ENCODE data around the gene GALM. TPM values are rescaled to one million over a fixed set of nuclear protein-coding genes. Genes with fewer than 3 reads are reported as not detected.
"Not testable (repeated sequence)": the region's sequence is repeated elsewhere in the genome, so short reads cannot be mapped to it uniquely, and the experiment has no call there.

Gene GALM
- total RNA-seq, 1 experiment from 2014 or later: 3.8 TPM

DNA sequence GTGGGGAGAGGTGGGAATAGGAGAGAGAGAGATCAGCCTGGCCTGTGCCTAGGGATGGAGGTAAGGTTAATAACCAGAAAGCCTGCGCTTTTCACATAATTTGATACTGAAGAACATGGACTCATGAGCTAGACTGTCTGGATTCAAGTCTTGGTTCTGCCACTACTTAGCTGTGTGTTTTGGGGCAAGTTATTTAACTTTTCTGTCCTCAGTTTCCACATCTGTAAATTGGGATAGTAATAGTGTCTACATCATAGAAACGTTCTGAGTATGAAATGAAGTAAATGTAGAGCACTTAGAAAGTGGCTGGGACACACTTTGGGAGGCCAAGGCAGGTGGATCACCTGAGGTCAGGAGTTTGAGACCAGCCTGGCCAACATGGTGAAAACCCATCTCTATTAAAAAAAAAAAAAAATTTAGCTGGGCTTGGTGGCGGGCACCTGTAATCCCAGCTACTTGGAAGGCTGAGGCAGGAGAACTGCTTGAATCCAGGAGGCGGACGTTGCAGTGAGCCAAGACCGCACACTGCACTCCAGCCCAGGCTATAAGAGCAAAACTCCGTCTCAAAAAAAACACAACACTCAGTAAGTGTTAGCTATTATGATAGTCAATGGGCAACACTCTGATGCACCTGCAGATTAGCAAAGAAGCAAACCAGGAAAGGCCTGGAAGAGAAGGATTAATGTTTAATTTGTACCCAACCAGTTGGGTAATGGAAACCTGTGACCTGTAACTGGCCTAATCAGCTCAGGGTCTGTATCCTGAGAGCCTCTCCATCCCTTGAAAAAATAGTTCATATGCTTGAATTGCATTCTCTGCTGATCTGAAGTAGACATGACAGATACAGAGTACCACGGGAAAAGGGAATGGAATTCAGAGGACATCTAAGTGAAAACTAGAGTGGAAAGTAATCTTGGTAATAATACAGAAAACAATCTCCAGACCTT lies 6.8 kb downstream of the GALM start:
- no peak for DNase-seq (ENCODE audit: extremely low read depth, low read depth)

DNA sequence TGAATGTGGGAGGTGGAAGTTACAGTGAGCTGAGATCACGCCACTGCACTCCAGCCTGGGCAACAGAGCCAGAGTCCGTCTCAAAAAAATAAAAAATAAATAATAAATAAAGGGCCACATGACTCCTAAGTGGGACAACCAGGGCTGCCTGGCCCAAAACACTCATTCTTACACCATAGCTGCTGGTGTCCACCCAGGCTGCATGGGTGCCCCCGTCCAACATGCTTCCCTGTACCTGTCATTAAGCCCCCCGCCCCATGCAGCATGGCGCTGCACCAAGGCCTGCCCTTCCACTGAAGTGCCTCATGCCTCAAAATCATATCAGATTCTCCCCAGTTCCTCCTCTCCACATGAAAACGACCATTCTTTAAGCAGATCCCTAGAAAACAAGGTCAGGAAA lies 10.8 kb downstream of the GALM start:
- no peak for DNase-seq (ENCODE audit: extremely low read depth, low read depth)

DNA sequence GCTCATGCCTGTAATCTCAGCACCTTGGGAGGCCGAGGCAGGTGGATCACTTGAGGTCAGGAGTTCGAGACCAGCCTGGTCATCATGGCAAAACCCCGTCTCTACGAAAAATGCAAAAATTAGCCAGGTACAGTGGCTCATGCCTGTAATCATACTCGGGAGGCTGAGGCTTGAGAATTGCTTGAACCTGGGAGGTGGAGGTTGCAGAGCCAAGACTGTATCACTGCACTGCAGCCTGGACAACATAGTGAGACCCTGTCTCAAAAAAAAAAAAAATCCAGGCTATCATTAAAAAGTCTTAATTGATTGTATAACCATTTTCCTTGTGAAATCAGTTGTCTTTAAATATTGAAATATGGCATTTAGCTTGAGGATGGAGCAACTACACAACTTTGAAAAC lies 15.0 kb downstream of the GALM start:
- not testable (repeated sequence) for DNase-seq (ENCODE audit: extremely low read depth, low read depth)

DNA sequence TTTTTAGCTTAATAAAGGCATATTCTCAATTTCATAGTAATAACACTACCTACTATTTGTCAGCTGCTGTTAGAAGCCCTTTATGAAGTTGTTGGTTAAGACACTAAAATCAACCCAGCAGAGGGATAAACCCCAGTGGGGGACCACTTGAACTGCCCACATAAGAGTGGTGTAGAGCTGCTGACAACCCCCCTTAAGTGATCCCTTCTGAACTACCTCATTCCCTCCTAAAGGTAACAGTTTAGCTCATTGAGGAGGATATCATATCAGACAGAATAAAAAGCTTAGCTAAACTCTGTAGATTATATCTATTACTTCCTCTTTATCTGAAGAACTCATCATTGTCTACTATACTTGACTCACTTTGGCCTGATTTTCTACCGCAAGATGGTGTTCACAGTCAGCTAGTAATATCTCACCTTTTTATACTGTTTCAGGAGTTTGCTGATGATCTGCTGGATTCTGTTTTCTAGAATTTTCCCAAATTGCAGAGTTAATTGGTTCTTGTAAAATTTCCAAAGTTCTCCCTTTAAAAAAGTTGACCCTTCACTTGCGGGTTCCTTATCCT lies 16.2 kb downstream of the GALM start:
- DNase-seq (ENCODE audit: extremely low read depth, low read depth): no peak

DNA sequence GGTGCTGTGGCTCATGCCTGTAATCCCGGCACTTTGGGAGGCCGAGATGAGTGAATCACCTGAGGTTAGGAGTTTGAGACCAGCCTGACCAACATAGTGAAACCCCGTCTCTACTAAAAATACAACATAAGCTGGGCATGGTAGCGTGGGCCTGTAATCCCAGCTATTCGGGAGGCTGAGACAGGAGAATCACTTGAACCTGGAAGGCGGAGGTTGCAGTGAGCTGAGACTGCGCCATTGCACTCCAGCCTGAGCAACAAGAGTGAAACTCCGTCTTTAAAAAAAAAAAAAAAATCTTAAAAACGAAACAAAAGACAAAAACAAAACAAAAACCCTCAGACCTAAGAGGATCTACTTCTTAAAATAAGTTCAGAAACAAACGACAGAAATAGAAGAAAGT lies 16.7 kb downstream of the GALM start:
- DNase-seq (ENCODE audit: extremely low read depth, low read depth): not testable (repeated sequence)

DNA sequence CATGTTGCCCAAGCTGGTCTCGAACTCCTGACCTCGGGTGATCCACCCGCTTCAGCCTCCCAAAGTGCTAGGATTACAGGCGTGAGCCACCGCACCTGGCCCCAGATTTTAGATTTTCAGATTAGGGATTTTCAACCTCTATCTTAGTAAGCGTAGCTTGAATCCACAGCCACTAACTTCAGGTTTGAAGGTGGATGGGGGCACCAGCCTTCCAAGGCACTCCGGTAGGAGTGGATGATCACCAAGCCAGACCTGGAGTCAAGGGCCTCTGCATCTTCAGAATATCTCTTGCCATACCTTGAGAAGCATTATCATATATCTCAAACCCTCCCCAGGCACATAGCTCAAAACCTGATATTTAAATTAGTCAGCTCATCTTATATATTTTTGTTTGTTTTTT lies 17.9 kb downstream of the GALM start:
- DNase-seq (ENCODE audit: extremely low read depth, low read depth): no peak

DNA sequence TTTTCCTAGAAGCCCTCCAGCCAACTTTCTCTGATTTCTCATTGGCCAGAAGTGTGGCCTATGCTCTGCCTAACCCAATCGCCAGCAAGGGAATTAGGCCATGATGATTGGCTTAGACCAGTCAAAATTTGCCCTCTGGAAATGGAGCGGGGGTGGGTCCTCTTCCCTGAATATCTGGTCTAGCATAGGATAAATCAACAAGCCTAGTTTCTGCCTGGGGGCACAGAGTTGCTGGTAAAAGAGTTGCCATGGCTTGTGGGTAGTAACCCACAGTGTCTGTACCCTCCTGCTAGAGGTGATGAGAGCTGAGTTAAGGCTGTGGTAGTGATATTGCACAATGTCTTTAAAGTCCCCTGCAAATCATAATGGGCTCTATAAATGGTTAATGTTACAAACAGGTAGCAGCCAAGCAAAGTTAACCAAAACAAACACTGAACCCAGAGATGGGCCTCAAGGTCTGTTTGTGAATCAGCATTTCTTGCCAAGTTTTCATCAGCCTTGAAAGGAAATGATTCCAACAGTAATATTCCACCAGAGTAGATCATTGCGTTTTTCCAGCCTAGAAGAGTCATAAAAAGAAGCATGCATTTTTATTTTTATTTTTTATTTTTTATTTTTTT lies 19.3 kb downstream of the GALM start:
- no peak for DNase-seq (ENCODE audit: extremely low read depth, low read depth)

DNA sequence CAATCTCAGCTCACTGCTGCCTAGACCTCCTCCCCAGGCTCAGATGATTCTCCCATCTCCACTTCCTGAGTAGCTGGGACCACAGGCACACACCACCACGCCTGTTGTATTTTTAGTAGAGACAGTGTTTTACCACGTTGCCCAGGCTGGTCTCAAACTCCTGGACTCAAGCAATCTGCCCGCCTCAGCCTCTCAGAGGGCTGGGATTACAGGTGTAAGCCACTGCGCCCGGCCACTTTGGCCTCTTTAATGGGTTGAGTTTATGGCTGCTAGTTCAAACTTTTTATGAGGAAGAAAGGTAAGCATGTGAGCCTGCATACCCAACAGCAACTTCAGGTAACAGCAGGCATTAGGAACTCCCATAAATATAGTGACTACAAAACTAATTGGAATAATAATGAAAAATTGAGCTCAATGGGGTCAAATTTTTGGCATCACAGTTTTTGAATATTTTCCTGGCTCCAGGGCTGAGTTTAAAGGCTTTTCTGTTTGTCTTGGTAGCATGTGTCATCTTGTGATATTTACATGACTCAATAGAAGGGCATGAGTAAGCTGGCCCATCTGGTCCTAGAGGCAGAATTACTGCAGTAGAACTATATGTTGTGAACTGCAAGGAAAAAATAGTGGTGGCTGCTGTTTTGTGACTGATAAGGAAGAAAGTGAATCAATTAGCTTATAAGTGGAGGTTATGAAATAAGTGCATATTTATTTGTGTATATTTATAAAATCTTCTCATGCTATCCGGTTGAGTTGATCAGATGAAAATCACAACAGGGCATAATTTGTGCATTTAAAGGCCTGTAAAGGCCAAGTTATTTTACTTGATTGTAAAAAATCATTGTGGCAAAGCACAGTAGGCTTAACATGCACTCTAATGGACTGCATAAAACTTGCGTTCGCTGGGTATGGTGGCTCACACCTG lies 24.8 kb downstream of the GALM start:
- DNase-seq (ENCODE audit: extremely low read depth, low read depth): peak; percentile 61

DNA sequence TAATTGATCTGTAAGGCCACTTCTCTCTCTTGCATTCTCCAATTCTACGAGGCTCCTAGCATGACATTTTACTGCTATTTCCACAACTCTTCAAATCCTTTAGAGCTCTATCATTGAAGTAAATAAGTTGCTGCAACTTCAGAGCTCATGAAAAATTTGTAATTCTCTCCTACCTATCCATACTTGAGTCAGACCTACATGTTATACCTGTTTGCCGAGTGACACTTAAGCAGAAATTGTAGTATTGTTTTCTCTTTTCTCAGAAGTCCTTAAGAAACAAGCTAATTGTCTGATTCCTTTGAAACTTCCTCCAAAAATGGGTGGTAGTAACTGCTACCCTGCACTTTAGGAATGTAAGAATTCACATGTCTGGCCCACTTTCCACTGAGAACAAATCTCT lies 26.1 kb downstream of the GALM start:
- DNase-seq (ENCODE audit: extremely low read depth, low read depth): no peak

DNA sequence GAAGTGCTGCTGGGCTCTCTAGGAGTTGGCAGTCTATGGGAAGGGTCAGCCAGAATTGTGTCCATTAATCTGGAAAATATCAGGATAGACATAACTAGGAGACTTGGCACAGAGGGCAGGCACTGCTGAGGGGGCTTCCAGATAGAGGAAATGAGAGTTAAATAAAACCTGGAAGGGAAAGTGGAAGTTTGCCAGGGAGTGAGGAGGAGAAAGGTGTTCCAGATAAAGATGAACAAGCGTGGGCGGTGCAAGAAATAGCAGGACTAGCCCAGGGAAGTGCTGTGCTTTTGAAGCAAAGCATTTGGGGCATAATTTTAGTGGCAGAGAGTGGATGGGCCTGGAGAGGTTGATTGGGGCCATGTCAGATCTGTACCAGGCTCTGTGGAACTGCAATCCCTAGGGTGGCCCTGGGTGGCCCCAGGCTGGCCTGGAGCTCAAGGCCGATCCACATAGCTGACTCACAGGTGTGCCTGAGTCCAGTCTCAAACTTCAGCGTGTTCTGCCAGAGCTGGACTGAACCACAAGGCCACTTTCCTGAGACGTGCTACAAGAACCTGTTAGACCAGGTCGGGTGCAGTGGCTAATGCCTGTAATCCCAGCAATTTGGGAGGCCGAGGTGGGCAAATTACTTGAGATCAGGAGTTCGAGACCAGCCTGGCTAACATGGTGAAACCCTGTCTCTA lies 26.9 kb downstream of the GALM start:
- no peak for DNase-seq (ENCODE audit: extremely low read depth, low read depth)

DNA sequence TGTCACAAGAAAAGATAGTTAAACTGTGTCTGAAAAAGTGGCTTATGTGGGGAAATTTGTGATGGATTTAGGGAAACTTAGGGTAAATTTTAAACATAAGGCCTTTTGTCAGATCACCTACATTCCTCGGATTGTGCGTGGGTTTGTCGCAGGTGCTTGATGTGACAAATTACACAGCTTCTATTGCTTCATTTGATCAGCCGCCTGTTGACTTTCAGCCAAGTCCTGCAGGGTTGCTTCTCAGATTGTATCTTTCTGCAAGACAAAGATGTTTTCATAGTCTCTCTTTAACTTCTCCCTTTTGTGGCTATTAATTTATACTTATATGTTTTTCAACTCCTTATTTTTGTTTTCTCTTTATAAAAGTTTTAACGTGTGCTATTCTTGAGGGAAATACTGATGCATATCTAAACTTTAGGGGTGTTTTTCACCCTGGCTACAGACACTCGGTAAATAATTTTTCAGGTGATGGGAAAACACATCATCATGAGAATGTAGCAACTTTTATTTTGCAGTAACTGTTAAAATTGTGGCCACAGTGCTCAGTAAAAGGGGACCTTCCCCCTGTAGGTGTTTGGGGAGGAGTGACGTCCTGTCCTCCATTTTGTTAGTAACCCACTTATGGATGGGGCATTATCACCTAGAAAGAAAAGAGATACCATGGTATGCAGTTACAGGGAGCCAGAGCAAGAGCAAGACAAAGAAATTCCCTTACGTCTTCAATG lies 31.4 kb downstream of the GALM start:
- DNase-seq (ENCODE audit: extremely low read depth, low read depth): no peak

DNA sequence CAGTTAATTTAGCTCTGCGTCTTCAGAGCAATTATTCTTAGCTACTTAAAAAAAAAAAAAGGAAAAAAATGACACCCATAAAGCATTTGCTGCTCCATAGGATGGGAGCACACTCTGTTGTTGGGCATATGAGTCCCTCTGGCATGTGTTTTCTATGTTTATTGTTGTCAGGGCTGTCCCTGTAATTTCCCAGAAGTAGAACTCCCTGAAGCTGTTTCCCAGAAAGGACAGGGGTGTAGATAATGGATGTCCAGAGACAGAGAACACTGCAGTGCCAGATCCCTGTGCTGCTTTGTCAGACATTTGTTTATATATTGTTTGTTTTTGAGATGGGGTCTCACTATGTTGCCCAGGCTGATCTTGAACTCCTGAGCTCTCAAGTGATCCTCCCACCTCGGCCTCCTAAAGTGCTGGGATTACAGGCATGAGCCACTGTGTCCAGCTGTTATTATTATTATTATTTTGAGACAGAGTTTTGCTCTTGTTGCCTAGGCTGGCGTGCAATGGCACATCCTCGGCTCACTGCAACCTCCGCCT lies 32.6 kb downstream of the GALM start:
- no peak for DNase-seq (ENCODE audit: extremely low read depth, low read depth)

DNA sequence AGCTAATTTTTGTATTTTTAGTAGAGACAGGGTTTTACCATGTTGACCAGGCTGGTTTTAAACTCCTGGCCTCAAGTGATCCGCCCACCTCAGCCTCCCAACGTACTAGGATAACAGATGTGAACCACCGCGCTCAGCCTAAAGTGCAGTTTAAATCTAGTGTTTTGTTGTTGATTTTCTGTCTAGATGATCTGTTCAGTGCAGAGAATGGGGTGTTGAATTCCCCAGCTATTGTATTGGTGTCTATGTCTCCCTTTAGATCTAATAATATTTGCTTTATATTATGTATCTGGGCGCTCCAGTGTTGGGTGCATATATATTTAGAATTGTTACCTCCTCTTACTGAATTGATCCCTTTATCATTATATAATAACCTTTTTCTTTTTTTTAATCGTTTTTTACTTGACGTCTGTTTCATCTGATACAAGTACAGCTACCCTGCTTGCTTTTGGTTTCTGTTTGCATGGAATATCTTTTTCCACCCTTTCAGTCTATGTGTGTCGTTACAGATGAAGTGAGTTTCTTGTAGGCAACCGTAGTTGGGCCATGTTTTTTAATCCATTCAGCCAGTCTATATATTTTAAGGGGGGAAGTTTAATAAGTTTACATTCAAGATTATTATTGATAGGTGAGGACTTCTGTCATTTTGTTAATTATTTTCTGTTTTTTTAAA lies 34.3 kb downstream of the GALM start:
- no peak for DNase-seq (ENCODE audit: extremely low read depth, low read depth)

DNA sequence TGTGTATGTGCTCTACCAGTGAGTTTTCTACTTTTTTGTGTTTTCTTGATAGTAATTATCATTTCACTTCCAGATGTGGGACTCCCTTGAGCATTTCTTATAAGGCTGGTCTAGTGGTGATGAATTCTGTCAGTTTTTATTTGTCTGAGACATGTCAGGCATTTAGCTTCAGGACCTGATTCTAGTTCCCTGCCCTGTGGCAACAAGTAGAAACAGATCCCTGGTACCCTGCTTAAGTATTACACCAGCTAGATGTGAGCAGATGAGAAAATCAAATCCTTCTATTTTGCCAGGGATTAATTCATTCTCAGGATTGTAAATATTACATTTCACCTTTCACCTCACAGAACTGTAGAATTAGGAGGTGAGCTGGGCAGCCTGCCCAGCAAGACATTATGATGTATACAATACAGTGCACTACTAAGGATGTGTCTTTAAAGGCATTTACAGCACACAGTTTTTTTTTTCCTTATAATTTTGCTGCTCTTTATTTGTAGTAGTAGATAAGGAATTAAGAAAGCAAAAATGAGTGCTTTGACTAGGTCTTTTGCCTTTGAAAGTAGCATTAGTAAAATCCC lies 35.1 kb downstream of the GALM start:
- no peak for DNase-seq (ENCODE audit: extremely low read depth, low read depth)

DNA sequence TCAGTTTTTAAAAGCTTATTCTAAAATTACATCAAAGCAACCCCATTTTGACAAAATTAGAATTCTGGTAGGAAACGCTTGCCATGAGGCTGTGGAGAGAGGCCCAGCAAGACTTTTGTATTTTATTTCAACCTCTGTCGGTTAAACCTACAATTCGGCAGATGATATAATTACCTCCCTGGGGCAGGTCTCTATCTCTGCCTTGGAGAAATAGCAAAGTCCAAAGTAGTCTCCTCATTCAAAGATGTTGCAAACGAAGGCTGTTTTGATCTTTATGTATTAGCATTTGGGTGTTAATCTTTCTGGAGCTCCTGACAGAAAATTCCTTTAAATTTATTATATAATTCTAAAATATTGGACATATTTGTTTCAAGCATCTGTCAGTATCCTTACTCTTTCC lies 35.6 kb downstream of the GALM start:
- no peak for DNase-seq (ENCODE audit: extremely low read depth, low read depth)

DNA sequence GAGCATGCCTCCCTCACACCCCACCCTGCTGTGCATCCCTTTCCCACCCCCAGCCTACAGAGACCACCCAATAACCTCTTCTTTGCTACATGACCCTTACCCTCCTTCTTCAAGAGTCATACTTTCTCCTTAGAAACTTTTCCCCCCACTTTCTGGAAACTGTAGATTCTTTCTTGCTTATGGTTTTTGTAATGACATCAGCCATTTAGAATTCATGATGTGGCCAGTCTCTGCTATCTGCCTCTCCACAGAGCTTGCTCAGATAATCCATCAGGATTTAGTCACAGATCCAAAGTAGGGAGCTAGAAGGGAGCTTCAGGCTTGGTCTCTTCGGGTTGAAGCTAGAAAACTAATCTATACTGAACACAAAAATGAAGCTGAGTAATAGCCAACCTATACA lies 36.5 kb downstream of the GALM start:
- no peak for DNase-seq (ENCODE audit: extremely low read depth, low read depth)

DNA sequence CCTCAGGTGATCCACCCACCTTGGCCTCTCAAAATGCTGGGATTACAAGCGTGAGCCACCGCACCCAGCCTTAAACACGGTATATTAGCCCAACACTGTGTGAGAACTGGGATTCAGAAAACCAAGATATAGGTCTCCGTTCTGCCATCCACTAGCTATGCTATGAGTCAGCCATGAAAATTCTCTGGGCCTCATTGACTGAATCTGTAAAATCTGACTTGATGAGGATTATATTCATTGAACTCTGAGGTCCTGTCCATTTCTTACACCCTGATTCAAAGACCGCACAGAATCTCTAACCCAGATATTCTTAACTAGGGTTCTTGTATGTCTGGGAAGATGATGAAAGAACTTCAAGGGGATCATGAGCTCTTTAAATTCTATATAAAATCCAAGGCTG lies 37.4 kb downstream of the GALM start:
- DNase-seq (ENCODE audit: extremely low read depth, low read depth): not testable (repeated sequence)

DNA sequence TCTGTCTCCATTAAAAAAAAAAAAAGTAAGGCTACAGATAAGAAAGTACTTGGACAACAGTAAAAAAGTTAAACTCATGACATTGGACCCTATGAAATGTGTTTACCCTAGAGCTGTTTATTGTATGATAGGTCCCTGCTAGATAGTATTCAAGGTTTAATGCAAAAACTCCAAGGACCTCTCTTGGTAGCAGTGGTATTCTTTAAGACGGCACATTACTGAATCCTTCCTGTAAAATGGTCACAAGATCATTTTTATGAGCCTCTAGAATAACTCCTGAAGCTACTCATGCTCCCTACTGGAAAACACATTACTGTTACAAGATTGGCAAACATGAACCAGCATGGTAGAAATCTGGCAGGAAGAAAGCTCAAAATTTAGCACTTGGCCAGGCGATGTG lies 38.8 kb downstream of the GALM start:
- no peak for DNase-seq (ENCODE audit: extremely low read depth, low read depth)
